ENCODE measurements around the gene C2CD4A. TPM values are rescaled to one million over a fixed set of nuclear protein-coding genes. Genes with fewer than 3 reads are reported as not detected.
"Not testable (repeated sequence)": the region's sequence is repeated elsewhere in the genome, so short reads cannot be mapped to it uniquely, and the experiment has no call there.

C2CD4A gene
- total RNA-seq, 6 donors from 2014 or later = 0.15 to 0.33 (median 0.24) TPM; not detected in 3

DNA sequence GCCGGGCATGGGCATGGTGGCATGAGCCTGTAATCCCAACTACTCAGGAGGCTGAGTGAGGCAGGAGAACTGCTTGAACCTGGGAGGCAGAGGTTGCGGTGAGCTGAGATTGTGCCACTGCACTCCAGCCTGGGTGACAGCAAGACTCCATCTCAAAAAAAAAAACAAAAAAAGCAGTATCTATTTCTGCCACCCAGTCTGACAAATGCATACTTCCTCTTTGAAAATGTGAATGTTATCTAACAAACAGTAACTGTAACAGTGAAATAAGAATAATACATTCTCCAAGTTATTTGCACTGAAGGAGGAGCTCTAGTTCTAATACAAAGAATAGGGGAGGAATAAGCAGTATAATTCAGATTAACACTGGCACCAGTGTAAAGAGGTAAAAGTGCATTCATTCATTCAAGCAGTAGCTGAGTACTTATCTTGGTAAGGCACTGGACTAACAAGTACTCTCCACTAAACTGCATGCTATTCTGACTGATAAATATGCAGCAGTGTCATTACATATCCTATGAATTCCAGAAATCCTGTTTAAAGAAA is 19.4 kb upstream of the C2CD4A start:
- 73 to 76% methylated on average over 2 of the region's 2 CpGs for WGBS, 2 donors
- Histone ChIP-seq H3K4me3 (no peak overlapping the region), H3K27me3 (no peaks in the 10 kb centered on the region), H3K36me3 (peaks cover 0 to 5% (median 0%) of the 10 kb centered on the region in 4 donors), H3K9me3 (no peaks in the 10 kb centered on the region), H3K27ac (no peak overlapping the region), H3K4me1 (peaks cover 6 to 22% (median 15%) of the 10 kb centered on the region in 4 donors)
- TF ChIP-seq, protein P1, sequence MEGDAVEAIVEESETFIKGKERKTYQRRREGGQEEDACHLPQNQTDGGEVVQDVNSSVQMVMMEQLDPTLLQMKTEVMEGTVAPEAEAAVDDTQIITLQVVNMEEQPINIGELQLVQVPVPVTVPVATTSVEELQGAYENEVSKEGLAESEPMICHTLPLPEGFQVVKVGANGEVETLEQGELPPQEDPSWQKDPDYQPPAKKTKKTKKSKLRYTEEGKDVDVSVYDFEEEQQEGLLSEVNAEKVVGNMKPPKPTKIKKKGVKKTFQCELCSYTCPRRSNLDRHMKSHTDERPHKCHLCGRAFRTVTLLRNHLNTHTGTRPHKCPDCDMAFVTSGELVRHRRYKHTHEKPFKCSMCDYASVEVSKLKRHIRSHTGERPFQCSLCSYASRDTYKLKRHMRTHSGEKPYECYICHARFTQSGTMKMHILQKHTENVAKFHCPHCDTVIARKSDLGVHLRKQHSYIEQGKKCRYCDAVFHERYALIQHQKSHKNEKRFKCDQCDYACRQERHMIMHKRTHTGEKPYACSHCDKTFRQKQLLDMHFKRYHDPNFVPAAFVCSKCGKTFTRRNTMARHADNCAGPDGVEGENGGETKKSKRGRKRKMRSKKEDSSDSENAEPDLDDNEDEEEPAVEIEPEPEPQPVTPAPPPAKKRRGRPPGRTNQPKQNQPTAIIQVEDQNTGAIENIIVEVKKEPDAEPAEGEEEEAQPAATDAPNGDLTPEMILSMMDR (IDR thresholded peaks at IDR 0.05) = no peak
- TF ChIP-seq POLR2A (IDR thresholded peaks at IDR 0.05) = no peak
- TF ChIP-seq POLR2AphosphoS5 (IDR thresholded peaks at IDR 0.05) = no peak
- no peak for TF ChIP-seq EP300 (IDR thresholded peaks at IDR 0.05)
- ATAC-seq (ENCODE audit: low FRiP score in 2 of 2) = no peak
- no peak for DNase-seq

DNA sequence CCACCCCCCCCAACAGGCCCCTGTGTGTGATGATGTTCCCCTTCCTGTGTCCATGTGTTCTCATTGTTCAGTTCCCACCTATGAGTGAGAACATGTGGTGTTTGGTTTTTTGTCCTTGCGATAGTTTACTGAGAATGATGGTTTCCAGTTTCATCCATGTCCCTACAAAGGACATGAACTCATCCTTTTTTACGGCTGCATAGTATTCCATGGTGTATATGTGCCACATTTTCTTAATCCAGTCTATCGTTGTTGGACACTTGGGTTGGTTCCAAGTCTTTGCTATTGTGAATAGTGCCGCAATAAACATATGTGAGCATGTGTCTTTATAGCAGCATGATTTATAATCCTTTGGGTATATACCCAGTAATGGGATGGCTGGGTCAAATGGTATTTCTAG is 18.5 kb upstream of the C2CD4A start:
- not testable (repeated sequence) for H3K27ac ChIP-seq; H3K36me3 ChIP-seq; ATAC-seq (ENCODE audit: low FRiP score in 2 of 2); H3K9me3 ChIP-seq; DNase-seq; H3K27me3 ChIP-seq; H3K4me3 ChIP-seq
- peaks cover 9 to 30% (median 22%) of the 10 kb centered on the region in 4 donors for H3K4me1 ChIP-seq
- WGBS, 2 donors = 87 to 99% methylated on average over 4 of the region's 4 CpGs

DNA sequence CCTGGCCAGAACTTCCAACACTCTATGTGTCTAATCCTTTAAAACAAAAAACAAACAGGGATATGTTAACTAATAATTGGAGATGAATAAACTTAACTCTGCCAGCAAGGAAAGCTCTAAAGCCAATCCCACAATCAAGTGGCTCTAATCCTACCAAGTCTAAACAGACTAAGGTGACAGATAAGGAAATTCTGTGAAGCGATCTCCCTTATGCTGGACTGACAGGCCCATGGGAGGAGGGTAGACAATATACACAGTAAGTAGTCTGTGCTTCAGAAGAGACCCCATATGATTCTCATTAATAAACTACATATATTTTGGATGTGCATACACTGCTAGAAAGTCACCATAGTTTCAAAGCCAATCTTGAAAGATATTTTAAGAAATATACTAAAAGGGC is 16.7 kb upstream of the C2CD4A start:
- H3K4me3 ChIP-seq = no peak overlapping the region
- H3K36me3 ChIP-seq = no peaks in the 10 kb centered on the region
- ATAC-seq (ENCODE audit: low FRiP score in 2 of 2) (no peak), DNase-seq (no peak)
- H3K4me1 ChIP-seq = peaks cover 17 to 47% (median 32%) of the 10 kb centered on the region in 4 donors
- H3K27ac ChIP-seq = no peak overlapping the region
- H3K9me3 ChIP-seq = no peaks in the 10 kb centered on the region
- WGBS, 2 donors = 68 to 75% methylated on average over 1 of the region's 1 CpG
- no peaks in the 10 kb centered on the region for H3K27me3 ChIP-seq
- TF ChIP-seq EP300 (IDR thresholded peaks at IDR 0.05) (no peak), POLR2AphosphoS5 (IDR thresholded peaks at IDR 0.05) (no peak), POLR2A (IDR thresholded peaks at IDR 0.05) (no peak)
- TF ChIP-seq, protein P1 (IDR thresholded peaks at IDR 0.05) = no peak

DNA sequence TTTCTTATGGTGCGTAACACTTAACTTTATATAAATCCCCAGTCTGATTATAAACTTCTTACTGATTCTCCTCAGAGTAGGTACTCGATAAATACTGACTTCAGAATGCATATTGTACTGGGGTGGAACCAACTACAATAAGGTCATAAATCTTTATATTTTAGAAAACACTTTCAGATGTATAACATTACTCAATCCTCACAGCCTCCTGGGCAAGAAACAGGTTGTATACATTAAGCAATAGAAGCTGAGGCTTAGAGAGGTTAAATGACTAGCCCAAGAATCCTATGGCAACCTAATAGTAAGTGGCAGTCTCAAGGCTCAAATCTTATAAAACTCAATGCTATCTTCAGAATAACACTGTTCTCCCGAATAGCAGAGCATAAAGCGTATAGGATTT is 15.6 kb upstream of the C2CD4A start:
- H3K4me1 ChIP-seq = peaks cover 17 to 47% (median 33%) of the 10 kb centered on the region in 4 donors
- WGBS, 2 donors = 93 to 99% methylated on average over 4 of the region's 4 CpGs
- no peak for TF ChIP-seq EP300 (IDR thresholded peaks at IDR 0.05)
- TF ChIP-seq POLR2AphosphoS5 (IDR thresholded peaks at IDR 0.05) = no peak
- TF ChIP-seq, protein P1 (IDR thresholded peaks at IDR 0.05) = no peak
- no peak for TF ChIP-seq POLR2A (IDR thresholded peaks at IDR 0.05)

DNA sequence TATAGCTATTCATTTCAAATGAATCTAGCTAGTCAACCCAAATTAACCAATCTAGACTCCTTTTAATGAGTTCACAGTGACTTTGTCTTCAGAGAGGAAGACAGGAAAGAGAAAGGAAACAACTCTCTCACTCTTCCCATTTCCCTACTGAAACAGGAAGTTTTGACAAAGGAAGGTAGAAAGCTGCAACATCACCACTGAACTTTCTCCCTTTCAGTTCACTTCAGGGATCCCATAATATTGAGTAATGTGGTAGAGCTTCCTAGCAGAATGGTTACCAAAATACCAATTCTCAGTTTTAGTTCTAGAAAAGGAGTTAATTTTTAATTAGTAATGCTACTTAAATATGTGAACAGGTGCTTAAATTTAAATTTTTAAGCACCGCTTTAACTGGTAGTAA is 14.1 kb upstream of the C2CD4A start:
- no peak overlapping the region for H3K4me3 ChIP-seq
- no peaks in the 10 kb centered on the region for H3K9me3 ChIP-seq
- H3K27me3 ChIP-seq = no peaks in the 10 kb centered on the region
- no peaks in the 10 kb centered on the region for H3K36me3 ChIP-seq
- ATAC-seq (ENCODE audit: low FRiP score in 2 of 2) = no peak
- 88 to 97% methylated on average over 1 of the region's 1 CpG for WGBS, 2 donors
- no peak for DNase-seq
- peaks cover 14 to 47% (median 29%) of the 10 kb centered on the region in 4 donors for H3K4me1 ChIP-seq
- no peak overlapping the region for H3K27ac ChIP-seq
- TF ChIP-seq POLR2A (IDR thresholded peaks at IDR 0.05) (no peak), EP300 (IDR thresholded peaks at IDR 0.05) (no peak), POLR2AphosphoS5 (IDR thresholded peaks at IDR 0.05) (no peak)
- TF ChIP-seq, protein P1 (IDR thresholded peaks at IDR 0.05) = no peak

More for the DNA sequence above, 15.6 kb upstream of the C2CD4A start:
- DNase-seq = no peak
- Histone ChIP-seq H3K27me3 (no peaks in the 10 kb centered on the region), H3K27ac (no peak overlapping the region), H3K4me3 (no peak overlapping the region), H3K36me3 (no peaks in the 10 kb centered on the region), H3K9me3 (no peaks in the 10 kb centered on the region)
- no peak for ATAC-seq (ENCODE audit: low FRiP score in 2 of 2)
